ENCODE measurements around the gene TRH. TPM values are rescaled to one million over a fixed set of nuclear protein-coding genes. Genes with fewer than 3 reads are reported as not detected.
"Not testable (repeated sequence)": the region's sequence is repeated elsewhere in the genome, so short reads cannot be mapped to it uniquely, and the experiment has no call there.

TRH gene
- total RNA-seq, 1 donor from 2014 or later = 1.1 TPM

DNA sequence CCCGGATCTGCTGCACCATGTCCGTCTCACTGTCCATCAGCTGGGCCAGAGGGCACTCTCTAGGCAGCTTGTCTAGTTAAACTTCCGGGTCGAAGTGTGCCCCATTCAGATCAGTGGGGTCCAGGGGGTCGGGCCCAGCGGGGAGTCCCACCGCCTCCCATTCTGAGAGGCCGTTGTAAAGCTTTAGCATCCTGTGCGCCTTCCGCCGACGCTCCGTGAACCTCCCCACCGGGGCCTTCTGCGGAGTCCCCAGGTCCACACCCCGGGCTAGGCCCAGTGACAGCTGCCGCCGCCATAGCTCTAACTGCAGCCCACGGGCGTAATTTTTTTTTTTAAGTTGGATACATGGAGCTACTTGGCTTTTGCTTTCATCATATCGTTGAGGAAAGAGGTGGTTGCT is 38.7 kb downstream of the TRH start:
- not testable (repeated sequence) for DNase-seq

DNA sequence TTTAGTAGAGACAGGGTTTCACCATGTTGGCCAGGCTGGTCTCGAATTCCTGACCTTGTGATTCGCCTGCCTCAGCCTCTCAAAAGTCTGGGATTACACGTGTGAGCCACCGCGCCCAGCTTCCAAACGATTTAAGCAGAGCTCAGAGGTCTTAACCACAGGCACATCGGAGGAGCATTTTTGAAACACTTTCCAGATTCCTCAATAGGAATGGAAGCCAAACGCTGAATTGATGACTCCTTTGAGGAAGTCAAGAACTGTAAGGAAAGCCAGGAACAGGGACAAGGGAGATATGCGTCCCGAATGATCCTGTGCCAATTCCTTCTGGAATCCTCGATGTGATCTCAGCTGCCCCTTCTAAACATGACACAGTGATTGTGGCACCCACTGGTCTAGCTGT is 40.0 kb downstream of the TRH start:
- no peak for DNase-seq

DNA sequence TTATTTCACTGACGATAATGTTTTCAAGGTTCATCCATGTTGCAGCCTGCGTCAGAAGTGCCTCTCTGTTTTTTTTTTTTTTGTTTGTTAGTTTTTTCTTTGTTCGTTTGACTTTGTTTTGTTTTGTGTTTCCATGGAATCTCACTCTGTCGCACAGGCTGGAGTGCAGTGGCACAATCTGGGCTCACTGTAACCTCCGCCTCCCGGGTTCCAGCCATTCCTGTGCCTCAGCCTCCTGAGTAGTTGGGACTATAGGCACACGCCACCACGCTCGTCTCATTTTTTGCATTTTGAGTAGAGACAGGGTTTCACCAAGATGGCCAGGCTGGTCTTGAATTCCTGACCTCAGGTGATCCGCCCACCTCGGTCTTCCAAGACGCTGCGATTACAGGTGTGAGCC is 43.1 kb downstream of the TRH start:
- not testable (repeated sequence) for DNase-seq

DNA sequence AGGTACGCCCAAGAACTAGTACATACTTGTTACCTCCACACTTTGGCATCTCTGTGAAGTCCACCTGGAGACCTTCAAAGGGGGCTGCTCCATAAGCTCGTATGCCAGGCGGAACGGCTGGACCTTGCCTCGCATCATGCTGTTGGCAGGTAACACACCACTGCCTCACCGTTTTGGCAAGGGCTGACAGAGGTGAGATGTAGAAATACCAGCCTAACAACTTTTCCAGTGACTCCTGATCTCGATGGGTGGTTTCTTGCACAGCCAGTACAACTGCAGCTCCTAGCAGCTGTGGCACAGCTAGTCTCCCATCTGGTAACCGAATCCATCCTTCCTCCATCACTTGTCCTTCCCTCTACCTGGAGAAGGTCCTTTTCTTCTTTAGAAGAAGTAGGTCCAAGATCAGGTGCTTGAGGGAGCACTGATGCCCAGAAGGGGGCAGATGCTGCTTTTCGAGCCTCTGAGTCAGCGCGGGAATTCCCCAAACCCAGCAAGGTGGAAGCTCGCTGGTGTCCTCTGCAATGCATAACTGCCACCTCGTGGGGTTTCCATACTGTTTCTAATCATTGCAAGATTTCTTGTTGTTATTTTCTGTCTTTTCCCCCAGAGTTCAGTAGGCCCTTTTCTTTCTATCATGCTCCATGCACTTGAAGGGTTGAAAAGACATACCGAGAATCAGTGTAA is 51.8 kb downstream of the TRH start:
- not testable (repeated sequence) for DNase-seq

DNA sequence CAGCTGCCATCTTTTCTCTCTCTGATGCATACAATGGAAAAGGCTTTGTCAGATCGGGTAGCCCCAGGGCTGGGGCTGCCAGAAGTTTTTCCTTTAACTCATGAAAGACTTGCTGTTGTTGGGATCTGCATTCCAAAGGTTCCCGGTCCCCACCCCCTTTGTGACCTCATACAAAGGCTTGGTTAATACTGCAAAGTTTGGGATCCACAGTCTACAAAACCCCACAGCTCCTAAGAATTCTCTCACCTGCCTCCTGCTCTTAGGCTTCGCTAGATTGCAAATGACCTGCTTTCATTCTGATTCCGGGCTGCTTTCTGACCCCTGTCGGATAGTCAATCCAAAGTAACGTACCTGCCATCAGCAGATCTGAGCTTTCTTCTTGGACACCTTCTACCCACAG is 52.9 kb downstream of the TRH start:
- DNase-seq = not testable (repeated sequence)

Other genes starting within 250 kb of the TRH start
- 91.6 TPM for gene TMCC1, start 81.0 kb upstream of the TRH start, total RNA-seq
- 0.62 TPM for gene ALG1L2, start 107.1 kb downstream of the TRH start, total RNA-seq

All from occipital lobe (tissue), 2 donors.